Retinal pigment epithelial cell (primary cell): ENCODE measurements around the gene RGL1.

Experiments
- DNase-seq: peaks from one replicate; pipeline ENCODE4 v3.0.0-alpha.2; 2010; ENCODE audit warnings: low read depth
- H3K4me3 ChIP-seq: 2 replicates; pipeline ENCODE4 v1.5.1; 2011; ENCODE audit warnings: mild to moderate bottlenecking, low read length, control low read depth, moderate library complexity
- CTCF ChIP-seq: conservative IDR thresholded peaks from 2 replicates; pipeline ENCODE4 v1.5.1; 2011; ENCODE audit warnings: low read depth, low read length, control low read depth, inconsistent platforms

RGL1 gene

GRCh38 chr1:183832459-183832858 is 27.5 kb downstream of the RGL1 start:
- TF ChIP-seq CTCF, result no peak
- DNase-seq, result no peak
- H3K4me3 ChIP-seq, result no peak overlapping the region

- H3K4me3 ChIP-seq, result no peak overlapping the region
- no peak for DNase-seq
- TF ChIP-seq CTCF, result no peak
These were observed 29.6 kb downstream of the RGL1 start for GRCh38 chr1:183834568-183834967.

- no peak for DNase-seq
- H3K4me3 ChIP-seq, result no peak overlapping the region
- no peak for TF ChIP-seq CTCF
These were observed 31.7 kb downstream of the RGL1 start for GRCh38 chr1:183836598-183836997.

GRCh38 chr1:183837062-183837461 is 32.1 kb downstream of the RGL1 start:
- H3K4me3 ChIP-seq, result no peak overlapping the region
- no peak for TF ChIP-seq CTCF
- DNase-seq, result no peak

GRCh38 chr1:183838221-183838620 is 33.3 kb downstream of the RGL1 start:
- no peak for TF ChIP-seq CTCF
- DNase-seq, result no peak
- H3K4me3 ChIP-seq, result no peak overlapping the region

GRCh38 chr1:183840140-183840539 is 35.2 kb downstream of the RGL1 start:
- TF ChIP-seq CTCF, result no peak
- DNase-seq, result no peak
- no peak overlapping the region for H3K4me3 ChIP-seq

- H3K4me3 ChIP-seq, result no peak overlapping the region
- no peak for TF ChIP-seq CTCF
- no peak for DNase-seq
These were observed 36.6 kb downstream of the RGL1 start for GRCh38 chr1:183841550-183841949.
